HG03139 (cell line): Measurements from ENCODE around the gene FOXJ2.
"Not testable (repeated sequence)": the region's sequence is repeated elsewhere in the genome, so short reads cannot be mapped to it uniquely, and the experiment has no call there.

Source experiments
- ATAC-seq: cut with Tn5 transposase; IDR thresholded peaks from one replicate; pipeline ENCODE4 v1.9.1; 2021; ENCODE audit not compliant: unreplicated experiment

Gene FOXJ2

GRCh38 chr12:8064131-8064530 lies 31.6 kb downstream of the FOXJ2 start:
- ATAC-seq: no peak

GRCh38 chr12:8065991-8066594 lies 33.6 kb downstream of the FOXJ2 start, which contains the start of gene C3AR1:
C3AR1 (minus strand) TSS chr12:8066359; CDS start chr12:8060185, 6,174 bp downstream.
- ATAC-seq: peak; percentile 75

DNA sequence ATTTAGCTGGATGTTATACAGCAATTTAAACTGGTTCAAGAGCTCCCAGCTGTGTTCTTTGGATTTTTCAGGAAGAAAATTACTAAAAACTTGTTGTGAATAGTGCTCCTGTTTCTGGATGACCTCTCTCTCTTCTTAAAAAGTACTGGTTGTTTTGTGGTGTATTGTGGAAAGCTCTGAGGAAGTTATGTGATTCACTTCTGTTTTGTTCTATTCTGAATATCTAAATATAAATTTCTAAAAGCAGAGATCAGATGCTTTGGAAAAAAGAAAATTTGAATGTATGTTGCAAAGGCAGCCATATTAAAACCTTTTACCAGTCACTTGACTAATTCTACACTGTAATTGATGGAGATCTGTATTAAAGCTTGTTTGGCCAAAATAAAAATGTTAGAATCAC lies 37.1 kb downstream of the FOXJ2 start:
- ATAC-seq: no peak

GRCh38 chr12:8071820-8072219 lies 39.3 kb downstream of the FOXJ2 start:
- ATAC-seq: not testable (repeated sequence)

- ATAC-seq: no peak
These were observed 43.4 kb downstream of the FOXJ2 start for GRCh38 chr12:8075935-8076334.

DNA sequence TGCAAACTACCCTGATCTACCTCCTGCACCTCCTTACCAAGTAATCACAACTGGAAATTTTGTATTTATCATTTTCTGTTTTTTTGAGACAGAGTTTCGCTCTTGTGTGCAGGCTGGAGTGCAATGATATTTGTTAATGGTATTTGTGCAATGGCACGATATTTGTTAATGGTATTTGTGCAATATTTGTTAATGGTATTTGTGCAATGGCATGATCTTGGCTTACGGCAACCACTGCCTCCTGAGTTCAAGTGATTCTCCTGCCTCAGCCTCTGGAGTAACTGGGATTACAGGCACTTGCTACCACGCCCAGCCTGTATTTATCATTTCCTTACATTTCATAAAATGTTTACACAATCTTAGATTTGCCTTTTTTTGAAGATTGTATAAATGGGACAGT lies 43.9 kb downstream of the FOXJ2 start:
- no peak for ATAC-seq

- no peak for ATAC-seq
These were observed 44.7 kb downstream of the FOXJ2 start for GRCh38 chr12:8077207-8077606.

- ATAC-seq: no peak
These were observed 45.9 kb downstream of the FOXJ2 start for GRCh38 chr12:8078398-8078797.

- ATAC-seq: no peak
These were observed 46.4 kb downstream of the FOXJ2 start for GRCh38 chr12:8078916-8079315.

DNA sequence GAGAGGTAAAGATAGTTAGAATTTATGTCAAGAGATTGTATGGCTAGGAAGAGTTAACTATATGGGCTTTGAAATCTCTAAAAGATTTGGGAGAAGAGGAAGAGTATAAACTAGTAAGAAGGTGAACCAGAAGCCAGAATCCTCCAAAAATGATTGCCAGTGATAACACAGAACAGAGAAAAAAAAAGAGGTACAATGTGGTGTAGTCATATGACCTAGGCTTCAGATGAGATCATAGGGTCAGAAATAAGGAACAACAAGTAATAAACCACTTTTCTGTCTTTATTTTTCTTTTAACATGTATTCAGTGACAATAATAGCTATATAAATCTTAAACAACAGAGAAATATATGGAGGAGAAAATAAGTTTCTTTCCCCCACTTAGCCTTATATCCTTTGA lies 47.6 kb downstream of the FOXJ2 start:
- no peak for ATAC-seq

DNA sequence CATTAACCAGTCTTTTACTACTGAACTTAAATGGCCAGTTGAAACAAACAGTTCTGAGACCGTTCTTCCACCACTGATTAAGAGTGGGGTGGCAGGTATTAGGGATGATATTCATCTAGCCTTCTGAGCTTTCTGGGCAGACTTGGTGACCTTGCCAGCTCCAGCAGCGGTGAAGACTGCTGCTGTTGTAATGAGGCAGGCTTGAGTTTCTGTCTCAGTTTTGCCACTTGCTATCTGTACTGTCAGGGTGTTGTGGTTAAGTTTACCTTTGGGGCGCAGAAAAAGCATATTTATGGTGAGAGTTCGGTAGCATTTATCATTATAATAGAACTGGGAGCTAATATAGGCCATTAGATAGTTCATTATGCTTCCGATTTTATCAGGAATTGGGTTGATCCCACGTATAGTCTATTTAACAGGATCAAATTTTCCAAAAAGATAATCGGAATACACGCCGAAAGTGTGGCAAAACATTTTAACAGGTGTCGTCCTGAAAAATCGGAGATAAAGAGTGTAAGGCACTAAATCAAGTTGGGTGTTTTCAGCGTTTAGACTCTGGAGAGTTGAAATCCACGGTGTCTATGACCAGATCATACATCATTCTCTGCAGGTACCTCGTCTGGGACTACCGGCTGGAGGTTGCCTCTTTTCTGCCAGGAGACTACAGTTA lies 48.9 kb downstream of the FOXJ2 start:
- no peak for ATAC-seq

DNA sequence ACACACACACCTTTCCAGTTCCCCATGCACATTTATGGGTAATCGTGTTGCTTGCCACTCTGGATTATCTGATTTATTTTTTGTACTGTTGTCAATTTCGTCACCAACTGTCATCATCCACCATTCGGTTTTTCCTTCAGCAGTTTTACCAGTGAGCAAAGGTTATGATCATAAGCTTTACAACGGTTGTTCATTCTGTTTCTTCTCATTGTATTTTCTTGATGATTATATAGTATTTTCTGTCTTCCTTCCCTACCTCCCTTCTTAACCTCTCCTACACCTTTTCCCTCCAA lies 50.2 kb downstream of the FOXJ2 start:
- no peak for ATAC-seq

GRCh38 chr12:8084351-8084750 lies 51.8 kb downstream of the FOXJ2 start:
- not testable (repeated sequence) for ATAC-seq

DNA sequence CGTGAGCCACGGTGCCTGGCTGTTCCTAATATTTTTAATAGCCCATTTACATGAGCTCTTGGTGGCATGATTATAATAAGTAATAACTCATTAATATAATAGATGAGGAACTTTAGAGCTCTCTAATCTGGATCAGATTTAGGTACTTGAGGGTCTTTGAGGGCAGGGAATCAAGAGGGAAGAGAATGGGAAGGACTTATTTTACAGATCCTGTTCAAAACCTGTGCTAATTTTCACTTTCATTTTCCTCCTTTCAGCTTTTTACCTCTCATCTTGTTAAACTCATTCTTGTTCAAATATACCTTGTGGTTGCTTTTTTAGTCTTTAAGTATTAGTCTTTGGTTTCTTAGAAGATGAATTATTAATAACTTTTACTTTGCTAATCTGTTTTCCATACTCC lies 55.1 kb downstream of the FOXJ2 start:
- ATAC-seq: no peak

GRCh38 chr12:8088574-8088973 lies 56.1 kb downstream of the FOXJ2 start:
- no peak for ATAC-seq

DNA sequence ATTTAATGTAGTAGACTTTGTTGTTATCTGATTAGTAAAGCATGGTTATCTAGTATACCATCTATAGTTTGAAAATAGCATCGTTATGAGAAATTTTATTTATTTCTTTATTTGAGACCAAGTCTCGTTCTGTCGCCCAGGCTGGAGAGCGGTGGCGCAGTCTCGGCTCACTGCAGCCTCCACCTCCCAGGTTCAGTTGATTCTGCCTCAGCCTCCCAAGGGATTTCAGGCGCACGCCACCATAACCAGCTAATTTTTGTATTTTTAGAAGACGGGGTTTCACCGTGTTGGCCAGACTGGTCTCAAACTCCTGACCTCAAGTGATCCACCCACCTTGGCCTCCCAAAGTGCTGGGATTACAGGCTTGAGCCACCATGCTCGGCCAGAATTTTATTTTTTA lies 56.8 kb downstream of the FOXJ2 start:
- ATAC-seq: not testable (repeated sequence)

DNA sequence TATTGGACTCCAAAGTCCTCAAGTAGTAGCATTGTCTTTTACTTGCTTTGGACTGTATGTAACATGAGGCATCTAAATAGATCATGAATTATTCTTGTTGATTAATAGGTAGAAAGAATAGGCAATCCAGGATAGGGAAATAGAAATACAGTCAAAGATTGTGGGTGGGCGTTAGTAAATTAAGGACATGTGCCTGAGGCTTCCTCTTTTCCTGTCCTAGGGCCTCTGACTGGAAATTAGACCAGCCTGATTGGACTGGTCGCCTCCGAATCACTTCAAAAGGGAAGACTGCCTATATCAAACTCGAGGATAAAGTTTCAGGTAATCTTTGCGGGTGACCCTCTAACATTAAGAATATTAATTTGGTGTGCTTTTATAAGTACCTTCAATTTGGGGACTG lies 57.2 kb downstream of the FOXJ2 start:
- no peak for ATAC-seq

- ATAC-seq: no peak
These were observed 60.8 kb downstream of the FOXJ2 start for GRCh38 chr12:8093291-8093690.

DNA sequence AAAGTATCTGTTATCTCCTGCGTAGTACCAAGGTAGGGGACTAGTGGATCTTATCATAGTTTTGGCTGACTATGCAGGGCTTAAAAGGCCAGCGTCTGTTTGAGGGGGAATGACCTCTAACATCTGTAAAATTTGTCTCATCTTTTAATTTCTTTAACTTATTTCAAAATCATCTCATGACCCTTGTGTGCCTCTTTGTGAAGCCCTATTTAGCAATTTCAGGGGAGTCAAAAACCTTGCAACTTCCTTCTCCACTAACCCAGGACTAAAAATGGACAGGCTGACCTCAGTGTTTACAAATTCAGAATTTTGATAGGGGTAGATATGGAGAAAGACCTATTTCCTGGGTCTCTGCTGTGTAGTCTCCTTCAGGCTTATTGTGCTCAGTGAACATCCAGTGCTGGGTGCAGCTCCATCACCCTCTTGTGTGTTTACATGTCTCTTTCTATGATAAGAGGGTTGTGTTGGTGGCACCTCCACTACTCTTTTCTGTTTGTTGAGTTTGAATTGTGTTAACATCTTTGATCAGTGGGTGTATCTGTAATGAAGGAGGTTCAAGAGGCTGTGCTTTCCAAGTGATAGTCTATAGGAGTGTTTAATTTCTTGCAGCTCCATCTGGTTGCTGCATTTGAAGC lies 63.9 kb downstream of the FOXJ2 start:
- no peak for ATAC-seq

GRCh38 chr12:8099235-8099634 lies 66.7 kb downstream of the FOXJ2 start:
- ATAC-seq: no peak
